Spleen (tissue), 7 donors: ENCODE results near the gene FBXO31.

Experiments used
- CTCF ChIP-seq, 11 experiments: fragments of 200-600 bp in 7 of 11; fragments of 450-650 bp in 4 of 11; sonication (generic) in 4 of 11; IDR thresholded peaks in 8 of 11; conservative IDR thresholded peaks in 3 of 11; 1 replicate in 7 of 11; 2 replicates in 4 of 11; pipeline versions ENCODE4 v1.4.0 to v1.8.0; 2016 to 2021; ENCODE audit warnings: antibody characterized with exemption in 11 of 11, inconsistent platforms in 4 of 11, mild to moderate bottlenecking in 1 of 11
- POLR2A ChIP-seq, 3 donors: fragments of 450-650 bp; IDR thresholded peaks; one replicate each; pipeline ENCODE4 v1.5.1; 2017; ENCODE audit warnings: antibody characterized with exemption in 3 of 3, mild to moderate bottlenecking in 1 of 3
- donor health status: DM: no; HTN: no; CAD: no; lungs with moderate emphysema.
- donor health status: DM: no; HTN: no; CAD: no.
- donor health status: DM: no; HTN: no; CAD: no.

DNA sequence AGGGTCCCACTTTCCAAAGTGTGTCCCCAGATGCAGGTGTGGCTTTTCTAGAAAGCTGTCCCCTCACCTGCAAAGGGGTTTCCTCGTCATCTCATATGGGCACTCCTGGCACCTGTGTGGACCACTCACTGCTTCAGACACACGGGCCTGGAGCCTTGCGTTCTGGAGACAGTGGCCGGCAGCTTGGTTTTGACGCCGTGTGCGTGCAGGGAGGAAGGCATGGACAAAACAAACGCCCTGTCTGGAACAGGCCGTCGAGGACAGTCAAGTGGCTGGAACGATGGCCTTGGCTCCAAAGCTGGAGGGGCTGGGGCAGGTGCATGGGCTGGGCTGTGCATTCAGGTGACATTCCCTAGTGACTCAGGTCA lies 53.3 kb downstream of the FBXO31 start:
- TF ChIP-seq CTCF (IDR thresholded peaks at IDR 0.05 in 8 of 11, conservative IDR thresholded peaks at IDR 0.05 in 3 of 11) (no peak), POLR2A (IDR thresholded peaks at IDR 0.05) (no peak)
